ENCODE results near the gene E2F6. TPM values are rescaled to one million over a fixed set of nuclear protein-coding genes. Genes with fewer than 3 reads are reported as not detected.

E2F6 gene
- total RNA-seq (2016; rRNA removed; fragmentation: Illumina TruSeq; extraction: Trizol): 36.0 and 40.1 TPM in 2 replicates
- 13.0 and 13.9 TPM in 2 replicates for total RNA-seq (2016; cell fraction: cytosol; rRNA removed; fragmentation: Illumina TruSeq; extraction: Trizol; ENCODE audit: low read depth)
- total RNA-seq (2016; cell fraction: insoluble cytoplasmic fraction; rRNA removed; fragmentation: Illumina TruSeq; extraction: Trizol): 36.8 and 38.9 TPM in 2 replicates
- 37.8 and 40.8 TPM in 2 replicates for total RNA-seq (2016; cell fraction: membrane; rRNA removed; fragmentation: Illumina TruSeq; extraction: Trizol)
- 35.5 and 39.9 TPM in 2 replicates for total RNA-seq (2016; cell fraction: nucleus; rRNA removed; fragmentation: Illumina TruSeq; extraction: Trizol)
- 22.6 and 27.3 TPM in 2 replicates for polyA plus RNA-seq (2011; rRNA removed)
- polyA plus RNA-seq (2011; cell fraction: cytosol; rRNA removed): 9.9 and 16.5 TPM in 2 replicates
- polyA plus RNA-seq (2011; cell fraction: nucleus; rRNA removed): 15.6 and 16.3 TPM in 2 replicates
- polyA plus RNA-seq (2012): 28.6 and 31.7 TPM in 2 replicates
- polyA plus RNA-seq (2016; cell fraction: cytosol; fragmentation: Illumina TruSeq; extraction: Trizol; ENCODE audit: low read depth): 10.7 and 15.9 TPM in 2 replicates
- 49.4 and 50.1 TPM in 2 replicates for polyA plus RNA-seq (2016; cell fraction: insoluble cytoplasmic fraction; fragmentation: Illumina TruSeq; extraction: Trizol; ENCODE audit: low read depth)
- 27.3 and 31.7 TPM in 2 replicates for polyA plus RNA-seq (2016; cell fraction: membrane; fragmentation: Illumina TruSeq; extraction: Trizol; ENCODE audit: low read depth)
- 72.4 and 76.7 TPM in 2 replicates for polyA plus RNA-seq (2016; cell fraction: nucleus; fragmentation: Illumina TruSeq; extraction: Trizol; ENCODE audit: insufficient read depth, low read depth)
- 8.6 and 12.9 TPM in 2 replicates for polyA minus RNA-seq (2011; rRNA and poly(A)+ RNA removed; ENCODE audit: low replicate concordance)
- polyA minus RNA-seq (2011; cell fraction: cytosol; rRNA and poly(A)+ RNA removed): 10.9 and 11.8 TPM in 2 replicates
- polyA minus RNA-seq (2011; cell fraction: nucleus; rRNA and poly(A)+ RNA removed): 32.4 and 33.1 TPM in 2 replicates
- percentile 96 among the genes with signal in this experiment for Bru-seq, nascent RNA
- BruChase-seq, experiment 1, labeled RNA remaining after a 6-hour chase: percentile 90 among the genes with signal in this experiment
- percentile 95 among the genes with signal in this experiment for BruChase-seq, experiment 2, labeled RNA remaining after a 2-hour chase
- long read RNA-seq, experiment 1, transcript E2F6-202 (7 exons, 3,218 nt): major isoform, 11 of 31 reads
- long read RNA-seq, experiment 1, partial matches to known transcripts: 3 of 31 reads
- long read RNA-seq, experiment 1, other reads (novel, unspliced or antisense): 9 of 31 reads
- long read RNA-seq, experiment 2, transcript E2F6-205 (8 exons, 1,253 nt): minor isoform, 7 of 130 reads
- long read RNA-seq, experiment 2, transcript E2F6-212 (6 exons, 3,191 nt): minor isoform, 8 of 130 reads
- long read RNA-seq, experiment 2, transcript E2F6-202 (7 exons, 3,218 nt): major isoform, 34 of 130 reads
- long read RNA-seq, experiment 2, partial matches to known transcripts: 8 of 130 reads
- long read RNA-seq, experiment 2, other reads (novel, unspliced or antisense): 73 of 130 reads

GRCh38 chr2:11465485-11466306, at the start of gene E2F6:
E2F6 (minus strand) TSS chr2:11466161; CDS start chr2:11465879, 282 bp downstream.
- peaks cover 67% of the 10 kb centered on the region for H3K4me1 ChIP-seq (ENCODE audit: insufficient read depth, low read length)
- peak within 1 kb of the TSS; percentile 99 for H3K4me2 ChIP-seq (ENCODE audit: low read depth, low read length)
- ChIA-PET POLR2A (interaction anchor here (0.8 to 2.6 kb wide), 17 partner anchors 12 to 333 kb away, joined by 3 to 17 read pairs (median 4); a partner anchor contains a TSS), CTCF (ENCODE audit: low intra/inter-chr PET ratio, low total read pairs) (no interaction called here)
- H3K4me3 ChIP-seq (replicated peaks in 1 of 3; ENCODE audit: insufficient read depth in 1 of 3, low read depth in 2 of 3, low read length in 3 of 3): peak within 1 kb of the TSS; percentile 66 to 73 (median 71)
- FAIRE-seq (no peak), ATAC-seq (peak; percentile 82), DNase-seq (ENCODE audit: low spot score) (peak; percentile 94)
- no TSS peak for BruUV-seq (replicated peaks)
- H3K9ac ChIP-seq (ENCODE audit: insufficient read depth, low read depth, low read length): peak within 1 kb of the TSS; percentile 72
- in situ Hi-C loops (cut with HindIII; ENCODE audit: extremely low pct_ligation_motif_present, low pct_unique_long_range_greater_than_20kb) (no loop called here), intact Hi-C loops (cut with micrococcal nuclease; ENCODE audit: unreplicated experiment) (no loop called here)
- peaks cover 1 to 8% of the 10 kb centered on the region in 2 experiments; a peak in 4 of 5 replicates for H3K36me3 ChIP-seq (replicated peaks in 1 of 2; ENCODE audit: control insufficient read depth in 1 of 2, insufficient read depth in 2 of 2, low read length in 2 of 2)
- peak within 1 kb of the TSS; percentile 67 for H3K27ac ChIP-seq (ENCODE audit: extremely low read length, insufficient read depth, low read length)
- H4K20me1 ChIP-seq (ENCODE audit: insufficient read depth, low read length): peaks cover 22% of the 10 kb centered on the region
- peak within 1 kb of the TSS; percentile 74 for H2AFZ ChIP-seq (ENCODE audit: low read length)
- H3K9me3 ChIP-seq (ENCODE audit: low read length): no peaks in the 10 kb centered on the region
- no peaks in the 10 kb centered on the region for H3K27me3 ChIP-seq (ENCODE audit: control insufficient read depth in 1 of 2, insufficient read depth in 2 of 2, low read length in 2 of 2)
- under 1% methylated on average over 45 of the region's 86 CpGs for WGBS (ENCODE audit: low lambda C conversion rate)
- H3K79me2 ChIP-seq (ENCODE audit: insufficient read depth, low read length): peaks cover 48% of the 10 kb centered on the region
- TF ChIP-seq HNRNPLL (IDR thresholded peaks at IDR 0.05; ENCODE audit: low read depth, low read length, poor library complexity, severe bottlenecking) (peak; percentile 80), ZNF773 (CRISPR knock-in tag; IDR thresholded peaks at IDR 0.05; ENCODE audit: borderline replicate concordance) (peak; percentile 96), ZZZ3 (CRISPR knock-in tag; IDR thresholded peaks at IDR 0.05; ENCODE audit: borderline replicate concordance) (no peak; the same call in 1 of the 2 replicates), NKX3-1 (CRISPR knock-in tag; IDR thresholded peaks at IDR 0.05) (peak; percentile 99; the same call in 1 of the 2 replicates), HBP1 (CRISPR knock-in tag; IDR thresholded peaks at IDR 0.05; ENCODE audit: low read depth) (peak; percentile 34; the same call in 1 of the 2 replicates), PITX1 (CRISPR knock-in tag; IDR thresholded peaks at IDR 0.05) (peak; percentile 78), ZNF746 (CRISPR knock-in tag; IDR thresholded peaks at IDR 0.05) (peak; percentile 94), SIX4 (CRISPR knock-in tag; IDR thresholded peaks at IDR 0.05) (peak; percentile 23; the same call in 1 of the 2 replicates), HNF1A (IDR thresholded peaks at IDR 0.05; ENCODE audit: low read depth) (no peak; the same call in 1 of the 2 replicates), HNF1A (CRISPR knock-in tag; IDR thresholded peaks at IDR 0.05; ENCODE audit: borderline replicate concordance) (peak; percentile 76), ZFX (CRISPR knock-in tag; IDR thresholded peaks at IDR 0.05; ENCODE audit: low read depth) (peak; percentile 92)

All from HepG2 (cell line).